SH-SY5Y (cell line): ENCODE results near the gene ZNF302.

Experiments
- GATA2 ChIP-seq: IDR thresholded peaks from 2 replicates; pipeline ENCODE4 v1.6.1; 2011; ENCODE audit warnings: mild to moderate bottlenecking, low read depth, low read length
- GATA3 ChIP-seq: IDR thresholded peaks from 2 replicates; pipeline ENCODE4 v1.6.1; 2011; ENCODE audit warnings: low read depth, mild to moderate bottlenecking, low read length, moderate library complexity

- no peak for TF ChIP-seq GATA2
- no peak for TF ChIP-seq GATA3
Observed at GRCh38 chr19:34678085-34678412, 571 bp downstream of the ZNF302 start.
